ENCODE measurements around the gene ZNF804A.

The ZNF804A gene

GRCh38 chr2:184971546-184972068 is 373.3 kb downstream of the ZNF804A start:
- DNase-seq, result no peak
